ENCODE data around the gene MVK. TPM values are rescaled to one million over a fixed set of nuclear protein-coding genes. Genes with fewer than 3 reads are reported as not detected.

MVK gene
- total and polyA plus RNA-seq, 2 donors (not counting 1 experiment from before 2014, with no cell fraction given): 18.8 to 22.1 TPM

DNA sequence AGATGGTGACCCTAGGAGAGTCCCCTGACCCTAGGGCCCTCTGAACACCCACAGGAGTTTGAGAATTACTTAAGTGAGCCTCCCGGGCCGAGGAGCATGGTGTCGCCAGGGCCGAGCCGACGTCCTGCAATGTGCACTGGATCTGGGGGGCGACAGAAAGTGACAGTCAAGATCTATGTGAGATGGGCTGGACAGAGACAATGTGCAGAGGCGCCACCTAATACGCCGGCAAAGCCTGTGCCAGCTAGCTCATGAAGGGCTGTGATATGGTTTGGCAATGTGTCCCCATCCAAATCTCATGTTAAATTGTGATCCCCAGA is 11.9 kb upstream of the MVK start:
- Histone ChIP-seq H4K20me1 (ENCODE audit: control insufficient read depth, extremely low read depth, insufficient read depth, low read length) (no peaks in the 10 kb centered on the region), H3K9me3 (ENCODE audit: control insufficient read depth, insufficient read depth, low read depth, low read length) (no peaks in the 10 kb centered on the region), H3K27ac (ENCODE audit: insufficient read depth, low read length) (no peak overlapping the region), H3K4me2 (ENCODE audit: extremely low read depth, insufficient read depth, low read length) (no peak overlapping the region), H2AFZ (ENCODE audit: low read length) (no peak overlapping the region), H3K4me3 (replicated peaks in 1 of 4; ENCODE audit: control extremely low read depth in 1 of 4, insufficient read depth in 1 of 4, low read depth in 3 of 4, low read length in 4 of 4) (no peak overlapping the region), H3K27me3 (ENCODE audit: control insufficient read depth, insufficient read depth, low read length) (no peaks in the 10 kb centered on the region), H3K36me3 (ENCODE audit: control insufficient read depth, insufficient read depth, low read length) (peaks cover 3% of the 10 kb centered on the region), H3K9ac (ENCODE audit: insufficient read depth, low read length) (no peak overlapping the region), H3K4me1 (ENCODE audit: control insufficient read depth, extremely low read depth, insufficient read depth, low read length) (no peaks in the 10 kb centered on the region), H3K79me2 (ENCODE audit: control insufficient read depth, insufficient read depth, low read length) (no peaks in the 10 kb centered on the region)
- DNase-seq (ENCODE audit: low read depth in 2 of 2): no peak
- TF ChIP-seq CTCF (conservative IDR thresholded peaks at IDR 0.05 in 1 of 2, IDR thresholded peaks at IDR 0.05 in 1 of 2; ENCODE audit: low read depth in 1 of 2, low read length in 2 of 2) (no peak), EZH2 (IDR thresholded peaks at IDR 0.05; ENCODE audit: low read length, missing control alignments) (no peak)

GRCh38 chr12:109562871-109563270 is 10.7 kb upstream of the MVK start:
- no peak overlapping the region for H3K27ac ChIP-seq (ENCODE audit: insufficient read depth, low read length)
- TF ChIP-seq EZH2 (IDR thresholded peaks at IDR 0.05; ENCODE audit: low read length, missing control alignments) (no peak), CTCF (conservative IDR thresholded peaks at IDR 0.05 in 1 of 2, IDR thresholded peaks at IDR 0.05 in 1 of 2; ENCODE audit: low read depth in 1 of 2, low read length in 2 of 2) (no peak)
- no peaks in the 10 kb centered on the region for H3K27me3 ChIP-seq (ENCODE audit: control insufficient read depth, insufficient read depth, low read length)
- H3K36me3 ChIP-seq (ENCODE audit: control insufficient read depth, insufficient read depth, low read length): peaks cover 4% of the 10 kb centered on the region
- no peak overlapping the region for H3K4me2 ChIP-seq (ENCODE audit: extremely low read depth, insufficient read depth, low read length)
- H3K4me3 ChIP-seq (replicated peaks in 1 of 4; ENCODE audit: control extremely low read depth in 1 of 4, insufficient read depth in 1 of 4, low read depth in 3 of 4, low read length in 4 of 4): no peak overlapping the region
- no peak overlapping the region for H2AFZ ChIP-seq (ENCODE audit: low read length)
- no peaks in the 10 kb centered on the region for H3K9me3 ChIP-seq (ENCODE audit: control insufficient read depth, insufficient read depth, low read depth, low read length)
- H3K9ac ChIP-seq (ENCODE audit: insufficient read depth, low read length): no peak overlapping the region
- H3K4me1 ChIP-seq (ENCODE audit: control insufficient read depth, extremely low read depth, insufficient read depth, low read length): no peaks in the 10 kb centered on the region
- no peak for DNase-seq (ENCODE audit: low read depth in 2 of 2)
- H3K79me2 ChIP-seq (ENCODE audit: control insufficient read depth, insufficient read depth, low read length): no peaks in the 10 kb centered on the region
- H4K20me1 ChIP-seq (ENCODE audit: control insufficient read depth, extremely low read depth, insufficient read depth, low read length): no peaks in the 10 kb centered on the region

DNA sequence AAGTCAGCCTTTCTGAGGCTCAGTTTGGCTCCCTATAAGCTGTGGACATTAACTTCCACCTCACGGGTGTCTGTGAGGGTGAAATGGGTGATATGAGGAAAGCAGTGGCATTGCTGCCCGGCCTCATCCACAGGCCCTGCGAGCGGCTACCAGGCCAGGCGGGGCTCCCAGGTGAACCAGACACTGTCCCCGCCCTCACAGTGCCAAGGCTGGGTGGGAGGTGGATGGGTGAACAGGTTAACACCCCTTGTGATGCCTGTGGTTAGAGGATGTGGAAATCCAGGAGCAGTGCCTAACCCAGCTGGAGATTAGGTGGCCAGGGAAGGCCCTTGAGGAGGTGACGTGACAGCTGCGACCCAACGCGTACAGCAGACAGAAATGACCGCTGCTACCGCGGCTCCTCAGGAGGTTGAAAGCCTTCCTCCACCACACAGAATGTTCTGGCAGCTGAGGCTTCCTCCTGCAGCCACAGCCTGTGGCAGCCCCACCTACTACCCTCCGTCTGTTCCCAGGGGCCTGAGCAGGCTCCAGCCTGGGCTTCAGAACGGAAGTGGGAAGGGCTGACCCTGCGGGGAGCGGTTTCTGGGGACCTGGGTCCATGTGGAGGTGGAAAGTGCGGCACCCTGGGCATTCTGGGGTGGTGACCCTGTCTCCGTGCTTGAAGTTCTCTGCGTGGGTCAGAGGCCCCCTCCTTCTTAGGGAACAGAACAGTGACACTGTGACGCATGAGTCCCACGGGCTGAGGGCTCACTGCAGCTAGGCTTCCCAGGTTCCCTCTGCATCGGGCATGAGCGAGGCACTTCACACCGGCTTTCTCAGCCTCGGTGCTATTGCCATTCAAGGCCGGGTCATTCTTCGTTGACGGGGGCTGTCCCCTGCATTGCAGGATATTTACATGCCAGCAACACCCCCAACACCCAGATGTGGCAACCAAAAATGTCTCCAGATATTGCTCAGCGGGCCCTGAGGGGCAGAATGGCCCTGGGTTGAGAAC is 10.0 kb upstream of the MVK start:
- Histone ChIP-seq H3K27ac (ENCODE audit: insufficient read depth, low read length) (no peak overlapping the region), H3K79me2 (ENCODE audit: control insufficient read depth, insufficient read depth, low read length) (no peaks in the 10 kb centered on the region), H3K27me3 (ENCODE audit: control insufficient read depth, insufficient read depth, low read length) (no peaks in the 10 kb centered on the region), H4K20me1 (ENCODE audit: control insufficient read depth, extremely low read depth, insufficient read depth, low read length) (no peaks in the 10 kb centered on the region), H3K9me3 (ENCODE audit: control insufficient read depth, insufficient read depth, low read depth, low read length) (no peaks in the 10 kb centered on the region), H2AFZ (ENCODE audit: low read length) (no peak overlapping the region), H3K9ac (ENCODE audit: insufficient read depth, low read length) (no peak overlapping the region), H3K4me3 (replicated peaks in 1 of 4; ENCODE audit: control extremely low read depth in 1 of 4, insufficient read depth in 1 of 4, low read depth in 3 of 4, low read length in 4 of 4) (no peak overlapping the region), H3K4me1 (ENCODE audit: control insufficient read depth, extremely low read depth, insufficient read depth, low read length) (no peaks in the 10 kb centered on the region), H3K4me2 (ENCODE audit: extremely low read depth, insufficient read depth, low read length) (no peak overlapping the region), H3K36me3 (ENCODE audit: control insufficient read depth, insufficient read depth, low read length) (peaks cover 6% of the 10 kb centered on the region)
- TF ChIP-seq CTCF (conservative IDR thresholded peaks at IDR 0.05 in 1 of 2, IDR thresholded peaks at IDR 0.05 in 1 of 2; ENCODE audit: low read depth in 1 of 2, low read length in 2 of 2): no peak
- no peak for TF ChIP-seq EZH2 (IDR thresholded peaks at IDR 0.05; ENCODE audit: low read length, missing control alignments)
- no peak for DNase-seq (ENCODE audit: low read depth in 2 of 2)

All from fibroblast of lung (primary cell).